HL-60 (cell line): Measurements from ENCODE around the gene COMMD9.

Source experiments
- GABPA ChIP-seq: IDR thresholded peaks from 2 replicates; pipeline ENCODE4 v1.6.1; 2012; ENCODE audit warnings: low read depth
- POLR2AphosphoS5 ChIP-seq: IDR thresholded peaks from 2 replicates; pipeline ENCODE4 v1.6.1; 2012; ENCODE audit warnings: low read depth
- TF ChIP-seq, protein P1 (sequence below): IDR thresholded peaks from one replicate; pipeline ENCODE4 v1.5.1; 2011; ENCODE audit warnings: low read length, control low read depth, inconsistent platforms; ENCODE audit not compliant: insufficient read depth
- TF ChIP-seq, protein P2 (sequence below): IDR thresholded peaks from 2 replicates; pipeline ENCODE4 v1.6.1; 2012; ENCODE audit warnings: low read depth; ENCODE audit not compliant: insufficient replicate concordance

DNA sequence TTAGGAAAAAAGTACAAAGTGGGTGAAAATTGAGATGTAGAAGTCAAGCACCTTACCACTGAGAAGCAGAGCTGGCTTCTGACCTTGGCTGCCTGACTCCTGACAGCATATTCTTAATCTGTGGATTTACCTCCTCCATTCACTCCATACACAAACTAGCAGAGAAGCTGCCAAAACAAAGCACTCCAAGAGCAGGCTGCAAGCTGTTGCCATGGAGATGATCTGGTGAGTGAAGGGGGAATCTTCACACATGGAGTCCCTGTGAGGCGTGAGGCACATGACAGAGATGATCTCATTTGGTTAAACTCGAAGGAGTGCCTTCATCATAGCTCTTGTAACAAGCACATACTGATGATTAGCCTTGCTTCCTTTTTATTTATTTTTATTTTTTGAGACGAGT is 16.1 kb downstream of the COMMD9 start:
- TF ChIP-seq, protein P1, sequence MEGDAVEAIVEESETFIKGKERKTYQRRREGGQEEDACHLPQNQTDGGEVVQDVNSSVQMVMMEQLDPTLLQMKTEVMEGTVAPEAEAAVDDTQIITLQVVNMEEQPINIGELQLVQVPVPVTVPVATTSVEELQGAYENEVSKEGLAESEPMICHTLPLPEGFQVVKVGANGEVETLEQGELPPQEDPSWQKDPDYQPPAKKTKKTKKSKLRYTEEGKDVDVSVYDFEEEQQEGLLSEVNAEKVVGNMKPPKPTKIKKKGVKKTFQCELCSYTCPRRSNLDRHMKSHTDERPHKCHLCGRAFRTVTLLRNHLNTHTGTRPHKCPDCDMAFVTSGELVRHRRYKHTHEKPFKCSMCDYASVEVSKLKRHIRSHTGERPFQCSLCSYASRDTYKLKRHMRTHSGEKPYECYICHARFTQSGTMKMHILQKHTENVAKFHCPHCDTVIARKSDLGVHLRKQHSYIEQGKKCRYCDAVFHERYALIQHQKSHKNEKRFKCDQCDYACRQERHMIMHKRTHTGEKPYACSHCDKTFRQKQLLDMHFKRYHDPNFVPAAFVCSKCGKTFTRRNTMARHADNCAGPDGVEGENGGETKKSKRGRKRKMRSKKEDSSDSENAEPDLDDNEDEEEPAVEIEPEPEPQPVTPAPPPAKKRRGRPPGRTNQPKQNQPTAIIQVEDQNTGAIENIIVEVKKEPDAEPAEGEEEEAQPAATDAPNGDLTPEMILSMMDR: no peak
- no peak for TF ChIP-seq POLR2AphosphoS5
- TF ChIP-seq, protein P2, sequence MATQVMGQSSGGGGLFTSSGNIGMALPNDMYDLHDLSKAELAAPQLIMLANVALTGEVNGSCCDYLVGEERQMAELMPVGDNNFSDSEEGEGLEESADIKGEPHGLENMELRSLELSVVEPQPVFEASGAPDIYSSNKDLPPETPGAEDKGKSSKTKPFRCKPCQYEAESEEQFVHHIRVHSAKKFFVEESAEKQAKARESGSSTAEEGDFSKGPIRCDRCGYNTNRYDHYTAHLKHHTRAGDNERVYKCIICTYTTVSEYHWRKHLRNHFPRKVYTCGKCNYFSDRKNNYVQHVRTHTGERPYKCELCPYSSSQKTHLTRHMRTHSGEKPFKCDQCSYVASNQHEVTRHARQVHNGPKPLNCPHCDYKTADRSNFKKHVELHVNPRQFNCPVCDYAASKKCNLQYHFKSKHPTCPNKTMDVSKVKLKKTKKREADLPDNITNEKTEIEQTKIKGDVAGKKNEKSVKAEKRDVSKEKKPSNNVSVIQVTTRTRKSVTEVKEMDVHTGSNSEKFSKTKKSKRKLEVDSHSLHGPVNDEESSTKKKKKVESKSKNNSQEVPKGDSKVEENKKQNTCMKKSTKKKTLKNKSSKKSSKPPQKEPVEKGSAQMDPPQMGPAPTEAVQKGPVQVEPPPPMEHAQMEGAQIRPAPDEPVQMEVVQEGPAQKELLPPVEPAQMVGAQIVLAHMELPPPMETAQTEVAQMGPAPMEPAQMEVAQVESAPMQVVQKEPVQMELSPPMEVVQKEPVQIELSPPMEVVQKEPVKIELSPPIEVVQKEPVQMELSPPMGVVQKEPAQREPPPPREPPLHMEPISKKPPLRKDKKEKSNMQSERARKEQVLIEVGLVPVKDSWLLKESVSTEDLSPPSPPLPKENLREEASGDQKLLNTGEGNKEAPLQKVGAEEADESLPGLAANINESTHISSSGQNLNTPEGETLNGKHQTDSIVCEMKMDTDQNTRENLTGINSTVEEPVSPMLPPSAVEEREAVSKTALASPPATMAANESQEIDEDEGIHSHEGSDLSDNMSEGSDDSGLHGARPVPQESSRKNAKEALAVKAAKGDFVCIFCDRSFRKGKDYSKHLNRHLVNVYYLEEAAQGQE: no peak
- TF ChIP-seq GABPA: no peak
